GM13976 (cell line): Measurements from ENCODE around the gene GNG14.
"Not testable (repeated sequence)": the region's sequence is repeated elsewhere in the genome, so short reads cannot be mapped to it uniquely, and the experiment has no call there.

Source experiments
- DNase-seq: peaks from one replicate; pipeline ENCODE4 v3.0.0; 2012; ENCODE audit warnings: low spot score
- in situ Hi-C: fragments of 300-500 bp; cut with MboI; formaldehyde crosslinking; loops from one replicate; pipeline ENCODE4 v1.12.0; 2022; ENCODE audit warnings: low sequenced_read_pairs, mixed read lengths, inconsistent platforms; ENCODE audit not compliant: unreplicated experiment
- TF ChIP-seq, protein P1 (sequence below): IDR thresholded peaks from 2 replicates; pipeline ENCODE4 v1.5.1; 2012; ENCODE audit warnings: borderline replicate concordance, mild to moderate bottlenecking; ENCODE audit not compliant: insufficient read depth; ENCODE audit errors: extremely low read depth, missing control alignments, control extremely low read depth

GNG14 gene

DNA sequence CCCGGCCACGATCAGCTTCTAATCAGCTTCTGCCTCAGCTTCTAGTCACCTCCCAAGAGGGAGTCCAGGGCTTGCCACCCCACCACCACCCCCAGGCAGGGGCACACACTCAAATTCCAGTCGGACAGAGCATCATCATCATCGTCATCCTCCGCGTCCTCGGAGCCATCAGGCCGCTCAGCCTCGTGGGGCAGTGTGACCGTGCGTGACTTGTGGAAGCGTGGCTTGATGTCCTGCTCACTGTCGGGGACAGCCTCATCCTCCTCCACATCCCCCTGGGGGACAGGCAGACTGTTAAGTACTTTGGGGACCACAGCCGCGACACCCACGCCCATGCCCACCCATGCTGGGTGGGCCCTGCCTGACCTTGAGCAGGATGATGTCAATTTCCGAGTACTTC lies 23.4 kb downstream of the GNG14 start:
- in situ Hi-C loops = no loop called here
- TF ChIP-seq, protein P1, sequence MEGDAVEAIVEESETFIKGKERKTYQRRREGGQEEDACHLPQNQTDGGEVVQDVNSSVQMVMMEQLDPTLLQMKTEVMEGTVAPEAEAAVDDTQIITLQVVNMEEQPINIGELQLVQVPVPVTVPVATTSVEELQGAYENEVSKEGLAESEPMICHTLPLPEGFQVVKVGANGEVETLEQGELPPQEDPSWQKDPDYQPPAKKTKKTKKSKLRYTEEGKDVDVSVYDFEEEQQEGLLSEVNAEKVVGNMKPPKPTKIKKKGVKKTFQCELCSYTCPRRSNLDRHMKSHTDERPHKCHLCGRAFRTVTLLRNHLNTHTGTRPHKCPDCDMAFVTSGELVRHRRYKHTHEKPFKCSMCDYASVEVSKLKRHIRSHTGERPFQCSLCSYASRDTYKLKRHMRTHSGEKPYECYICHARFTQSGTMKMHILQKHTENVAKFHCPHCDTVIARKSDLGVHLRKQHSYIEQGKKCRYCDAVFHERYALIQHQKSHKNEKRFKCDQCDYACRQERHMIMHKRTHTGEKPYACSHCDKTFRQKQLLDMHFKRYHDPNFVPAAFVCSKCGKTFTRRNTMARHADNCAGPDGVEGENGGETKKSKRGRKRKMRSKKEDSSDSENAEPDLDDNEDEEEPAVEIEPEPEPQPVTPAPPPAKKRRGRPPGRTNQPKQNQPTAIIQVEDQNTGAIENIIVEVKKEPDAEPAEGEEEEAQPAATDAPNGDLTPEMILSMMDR = no peak
- DNase-seq = no peak

DNA sequence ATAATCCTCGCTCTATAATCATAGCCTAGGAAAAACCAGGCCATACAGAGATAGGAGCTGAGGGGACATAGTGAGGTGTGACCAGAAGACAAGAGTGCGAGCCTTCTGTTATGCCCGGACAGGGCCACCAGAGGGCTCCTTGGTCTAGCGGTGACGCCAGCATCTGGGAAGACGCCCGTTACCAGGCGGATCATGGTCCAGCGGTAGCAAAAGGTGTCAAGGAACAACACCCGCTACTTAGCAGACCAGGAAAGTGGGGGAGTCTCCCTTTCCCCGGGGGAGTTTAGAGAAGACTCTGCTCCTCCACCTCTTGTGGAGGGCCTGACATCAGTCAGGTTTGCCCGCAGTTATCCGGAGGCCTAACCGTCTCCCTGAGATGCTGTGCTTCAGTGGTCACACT lies 24.3 kb downstream of the GNG14 start:
- in situ Hi-C loops, DNase-seq: not testable (repeated sequence)

- in situ Hi-C loops = not testable (repeated sequence)
Measured at GRCh38 chr19:12713304-12713703, 25.5 kb downstream of the GNG14 start.

DNA sequence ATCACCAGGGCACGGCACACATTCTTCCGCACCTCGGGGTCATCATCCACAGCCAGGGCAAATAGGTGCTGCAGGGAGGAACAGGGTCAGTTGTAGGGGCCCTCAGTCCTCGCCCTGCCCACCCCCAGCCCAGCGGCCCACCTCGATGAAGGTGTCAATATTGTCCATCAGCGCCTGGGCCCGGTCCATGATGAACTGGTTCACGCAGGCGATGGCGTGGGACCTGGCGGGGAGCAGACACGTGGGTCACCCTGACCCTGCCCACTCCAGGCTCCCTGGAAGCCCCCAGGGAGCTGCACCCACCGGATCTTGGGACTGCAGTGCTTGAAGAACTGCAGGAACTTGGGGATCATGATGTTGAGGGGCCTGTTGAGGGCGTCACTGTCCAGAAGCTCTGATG lies 27.3 kb downstream of the GNG14 start:
- no peak for DNase-seq
- in situ Hi-C loops = no loop called here
- TF ChIP-seq, protein P1 = no peak

More at GRCh38 chr19:12713304-12713703, 25.5 kb downstream of the GNG14 start:
- not testable (repeated sequence) for DNase-seq

- TF ChIP-seq, protein P1 = no peak
- in situ Hi-C loops = no loop called here
- DNase-seq = no peak
Measured at GRCh38 chr19:12715929-12716328, 28.1 kb downstream of the GNG14 start.

GRCh38 chr19:12720296-12720695 lies 32.5 kb downstream of the GNG14 start:
- in situ Hi-C loops = no loop called here
- no peak for DNase-seq
- TF ChIP-seq, protein P1 = no peak

DNA sequence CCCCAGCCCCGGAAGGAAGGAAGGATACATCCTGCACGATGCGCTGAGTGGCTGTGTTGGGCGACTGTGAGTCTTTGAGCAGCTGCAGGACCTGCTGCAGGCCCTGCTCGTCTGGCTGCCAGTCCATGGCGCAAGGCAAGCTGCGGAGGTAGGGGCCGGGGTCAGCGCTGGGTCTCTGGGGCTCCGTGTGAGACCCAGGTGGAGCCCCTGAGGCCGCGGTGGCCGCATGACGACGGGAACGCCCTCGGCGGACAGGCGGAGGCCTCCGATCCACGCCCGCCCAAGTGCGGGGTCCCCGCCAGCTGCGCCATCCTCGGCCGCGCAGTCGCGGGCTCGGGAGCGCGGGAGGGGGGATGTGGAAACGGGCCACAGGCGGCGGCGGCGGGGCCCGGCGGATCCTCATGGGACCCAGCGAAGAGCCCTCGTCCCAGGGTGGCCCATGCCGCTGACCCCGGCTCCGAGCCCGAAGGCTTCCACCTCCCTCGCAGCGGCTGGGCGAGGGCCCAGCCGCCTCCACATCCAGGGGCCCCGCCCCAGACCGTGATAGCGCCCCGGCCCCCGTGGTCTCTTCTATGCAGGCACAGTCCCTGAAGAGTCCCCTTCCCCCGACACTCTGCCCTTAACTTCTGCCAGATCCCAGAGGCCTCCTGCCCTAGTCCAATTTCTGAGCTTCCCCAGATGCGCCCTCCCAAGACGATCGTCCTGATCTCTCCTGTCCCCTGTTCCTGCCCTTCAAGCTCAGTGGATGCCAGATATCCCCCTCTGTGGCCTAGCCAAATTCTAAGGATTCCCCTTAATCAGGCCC lies 33.3 kb downstream of the GNG14 start:
- in situ Hi-C loops = no loop called here
- TF ChIP-seq, protein P1 = no peak
- no peak for DNase-seq
